Measurements from ENCODE around the gene ATXN1. TPM values are rescaled to one million over a fixed set of nuclear protein-coding genes. Genes with fewer than 3 reads are reported as not detected.

Gene ATXN1
- total RNA-seq, 2 experiments from 2014 or later = 27.8 to 32.8 TPM

DNA sequence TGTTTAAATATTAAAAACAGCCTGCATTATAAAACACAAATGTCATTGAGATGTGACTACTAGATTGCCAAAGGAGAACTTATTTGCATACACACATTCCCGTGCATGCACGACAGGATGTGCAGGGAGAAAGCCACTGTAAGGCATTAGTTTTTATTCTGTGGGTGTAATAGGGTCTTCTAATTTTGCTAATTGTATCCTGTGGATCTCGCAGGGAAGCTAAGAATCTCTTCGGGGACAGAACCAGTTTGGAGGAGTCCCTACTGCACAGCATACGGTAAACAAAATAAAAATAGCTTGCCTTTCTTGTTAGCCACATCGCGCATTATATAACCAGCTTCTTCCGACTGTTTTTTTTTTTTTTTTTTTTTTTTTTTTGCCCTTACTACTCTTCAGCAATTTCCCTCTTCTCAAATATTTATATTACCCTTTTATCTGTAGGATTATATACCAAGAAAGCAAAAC is 2.0 kb downstream of the ATXN1 start:
- no peaks in the 10 kb centered on the region for H3K27me3 Mint-ChIP-seq
- H3K27ac Mint-ChIP-seq = peak overlapping the region; percentile 91
- no peaks in the 10 kb centered on the region for H3K9me3 Mint-ChIP-seq
- H3K36me3 Mint-ChIP-seq = peaks cover 11% of the 10 kb centered on the region
- H3K4me1 Mint-ChIP-seq = peaks cover 61% of the 10 kb centered on the region
- no peak for DNase-seq
- peak overlapping the region; percentile 93 for H3K4me3 Mint-ChIP-seq

DNA sequence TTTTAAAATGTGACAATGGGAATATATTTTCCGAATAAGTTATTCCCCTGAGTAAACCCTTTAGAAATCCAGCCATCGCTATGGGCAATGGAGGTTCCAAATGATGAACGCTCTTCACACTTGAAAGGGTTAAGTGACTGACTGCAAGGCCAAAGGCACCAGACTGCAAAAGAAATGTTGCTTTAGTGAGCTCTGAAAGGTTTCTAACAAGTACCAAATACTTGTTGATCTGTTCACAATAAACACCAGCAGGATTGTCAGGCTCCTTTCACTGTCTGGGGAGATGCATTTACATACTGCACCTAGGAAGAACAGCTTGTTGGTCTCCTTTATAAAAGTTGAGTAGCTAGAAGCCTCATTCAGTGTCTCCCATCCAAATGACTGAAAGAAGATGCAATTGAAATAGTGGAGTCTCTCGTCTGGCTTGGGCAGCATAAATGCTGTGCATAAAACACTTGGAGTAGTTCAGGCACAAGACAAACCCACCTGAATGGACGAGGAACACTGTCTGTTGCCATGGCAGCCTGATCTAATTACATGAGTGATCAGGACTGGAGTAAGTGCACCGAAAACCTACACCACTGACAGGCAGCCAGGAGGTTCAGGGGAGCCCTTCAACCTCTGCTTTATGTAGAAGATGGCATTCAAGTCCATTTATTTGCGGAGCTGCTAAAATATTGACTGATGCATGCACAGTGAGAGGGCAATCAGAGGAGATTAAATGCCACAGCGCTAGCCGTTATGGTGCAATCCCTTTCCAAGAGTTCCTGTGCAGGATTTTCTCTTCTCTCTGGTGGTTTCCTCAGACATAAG is 2.9 kb downstream of the ATXN1 start:
- Mint-ChIP-seq H3K27ac (no peak overlapping the region), H3K36me3 (peaks cover 16% of the 10 kb centered on the region), H3K27me3 (no peaks in the 10 kb centered on the region), H3K9me3 (no peaks in the 10 kb centered on the region), H3K4me3 (peak overlapping the region; percentile 93), H3K4me1 (peaks cover 55% of the 10 kb centered on the region)
- no peak for DNase-seq

DNA sequence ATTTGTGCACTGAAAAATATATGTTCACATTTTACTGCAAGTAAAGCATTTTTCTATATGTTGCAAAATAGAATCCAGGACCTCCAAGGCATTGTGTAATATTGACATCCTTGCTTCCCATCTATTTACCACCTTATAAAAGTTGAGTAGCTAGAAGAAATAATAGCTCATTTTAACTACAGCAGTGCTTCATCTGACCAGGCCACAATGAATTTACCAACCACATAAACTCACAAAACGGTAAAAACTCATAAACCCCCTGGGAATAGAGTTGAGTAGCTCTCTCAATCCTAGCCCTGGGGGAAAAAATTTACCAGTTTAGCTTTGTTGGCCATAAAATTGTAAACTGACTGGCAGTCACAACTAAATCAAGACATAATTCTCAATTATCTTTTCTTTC is 3.9 kb downstream of the ATXN1 start:
- peaks cover 57% of the 10 kb centered on the region for H3K4me1 Mint-ChIP-seq
- H3K27ac Mint-ChIP-seq = no peak overlapping the region
- H3K4me3 Mint-ChIP-seq = no peak overlapping the region
- no peaks in the 10 kb centered on the region for H3K9me3 Mint-ChIP-seq
- no peak for DNase-seq
- no peaks in the 10 kb centered on the region for H3K27me3 Mint-ChIP-seq
- peaks cover 26% of the 10 kb centered on the region for H3K36me3 Mint-ChIP-seq

DNA sequence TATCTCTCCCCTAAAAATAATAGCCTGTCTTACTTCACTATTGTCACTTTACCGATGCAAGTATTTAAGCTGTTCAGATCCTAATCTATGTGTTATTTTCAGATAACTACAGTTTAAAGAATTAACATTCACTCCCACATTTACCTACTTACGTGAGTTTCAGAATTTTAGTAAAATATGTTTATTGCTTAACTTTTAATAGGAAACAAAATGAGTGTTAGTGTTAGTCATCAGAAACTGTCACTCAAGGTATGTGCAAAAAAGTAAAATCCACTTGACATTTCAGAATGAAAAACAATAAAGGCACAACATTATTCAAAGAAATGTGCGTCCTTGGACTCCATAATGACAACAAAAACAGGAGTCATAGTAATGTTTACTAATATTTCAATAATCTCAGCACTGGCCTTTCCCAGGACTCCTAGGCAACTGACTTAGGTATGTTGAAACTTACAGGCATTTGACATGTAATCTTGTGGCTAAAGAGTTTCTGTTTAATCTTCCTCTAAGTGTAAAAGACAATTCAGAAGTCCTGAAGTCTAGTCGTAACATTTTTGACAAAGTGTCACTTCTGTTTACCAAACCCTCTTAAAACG is 4.5 kb downstream of the ATXN1 start:
- Mint-ChIP-seq H3K4me1 (peaks cover 57% of the 10 kb centered on the region), H3K27ac (no peak overlapping the region), H3K4me3 (no peak overlapping the region), H3K27me3 (no peaks in the 10 kb centered on the region), H3K9me3 (no peaks in the 10 kb centered on the region), H3K36me3 (peaks cover 26% of the 10 kb centered on the region)
- no peak for DNase-seq

DNA sequence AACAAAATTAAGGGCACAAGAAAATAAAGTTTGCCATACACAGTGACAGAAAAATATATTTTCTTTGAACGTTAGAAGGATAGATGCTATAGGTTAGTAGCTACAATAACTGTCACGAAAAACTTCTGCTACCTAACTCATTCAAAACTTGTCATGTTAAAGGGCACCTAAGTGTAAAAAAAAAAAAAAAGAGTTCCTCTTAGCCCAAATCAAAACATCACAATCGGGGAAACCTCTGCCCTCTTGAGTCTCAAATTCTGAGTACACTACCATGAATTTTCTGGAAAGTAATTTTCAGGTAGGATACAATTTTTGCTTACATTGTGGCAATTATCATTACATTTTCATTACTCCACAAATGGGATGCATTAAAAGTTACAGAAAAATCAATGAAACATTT is 5.7 kb downstream of the ATXN1 start:
- H3K4me1 Mint-ChIP-seq = peaks cover 60% of the 10 kb centered on the region
- no peak for DNase-seq
- peaks cover 32% of the 10 kb centered on the region for H3K36me3 Mint-ChIP-seq

DNA sequence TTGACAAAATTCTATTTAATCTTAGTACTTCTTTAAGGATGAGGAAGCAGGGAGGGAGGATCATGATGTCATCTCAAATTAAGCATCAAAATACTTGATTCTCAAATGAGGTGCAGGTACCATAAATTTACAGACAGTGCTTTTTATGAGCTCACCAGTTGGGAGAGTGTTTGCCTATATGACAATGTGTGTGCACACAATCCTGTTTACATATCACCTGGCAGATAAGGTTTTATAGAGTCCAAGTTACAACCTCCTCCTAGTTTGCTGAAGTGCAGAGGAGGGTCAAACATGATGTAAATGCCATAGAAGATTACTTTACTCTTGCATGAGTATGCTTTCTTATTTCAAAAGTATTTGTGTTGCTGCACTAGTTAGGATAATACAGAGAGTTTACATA is 6.4 kb downstream of the ATXN1 start:
- no peaks in the 10 kb centered on the region for H3K27me3 Mint-ChIP-seq
- peaks cover 34% of the 10 kb centered on the region for H3K36me3 Mint-ChIP-seq
- no peaks in the 10 kb centered on the region for H3K9me3 Mint-ChIP-seq
- H3K27ac Mint-ChIP-seq = no peak overlapping the region
- no peak overlapping the region for H3K4me3 Mint-ChIP-seq
- no peak for DNase-seq
- H3K4me1 Mint-ChIP-seq = peaks cover 62% of the 10 kb centered on the region

More for the DNA sequence above, 5.7 kb downstream of the ATXN1 start:
- H3K27ac Mint-ChIP-seq = no peak overlapping the region
- H3K9me3 Mint-ChIP-seq = no peaks in the 10 kb centered on the region
- H3K4me3 Mint-ChIP-seq = no peak overlapping the region
- H3K27me3 Mint-ChIP-seq = no peaks in the 10 kb centered on the region

DNA sequence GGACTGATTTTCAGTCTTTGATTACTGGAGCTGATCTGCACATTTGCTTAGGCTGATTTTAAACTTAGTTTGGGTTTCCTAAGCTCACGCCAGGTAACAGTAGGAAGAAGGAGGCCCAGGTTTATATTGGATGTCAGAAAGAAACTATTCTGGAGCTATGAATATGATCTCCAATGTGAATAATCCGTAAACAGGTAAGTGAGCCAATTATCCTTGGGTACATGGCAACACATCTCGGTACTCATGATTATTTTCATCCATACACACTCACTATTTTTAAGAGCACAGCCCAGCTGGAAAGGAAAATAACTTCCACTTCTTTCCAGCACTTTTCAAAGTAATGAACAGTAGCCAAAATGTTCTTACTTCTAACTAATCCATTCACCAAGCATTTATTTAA is 7.0 kb downstream of the ATXN1 start:
- no peak for DNase-seq
- H3K36me3 Mint-ChIP-seq = peaks cover 37% of the 10 kb centered on the region
- H3K9me3 Mint-ChIP-seq = no peaks in the 10 kb centered on the region
- H3K4me1 Mint-ChIP-seq = peaks cover 60% of the 10 kb centered on the region
- H3K27ac Mint-ChIP-seq = no peak overlapping the region
- H3K27me3 Mint-ChIP-seq = no peaks in the 10 kb centered on the region
- H3K4me3 Mint-ChIP-seq = no peak overlapping the region

DNA sequence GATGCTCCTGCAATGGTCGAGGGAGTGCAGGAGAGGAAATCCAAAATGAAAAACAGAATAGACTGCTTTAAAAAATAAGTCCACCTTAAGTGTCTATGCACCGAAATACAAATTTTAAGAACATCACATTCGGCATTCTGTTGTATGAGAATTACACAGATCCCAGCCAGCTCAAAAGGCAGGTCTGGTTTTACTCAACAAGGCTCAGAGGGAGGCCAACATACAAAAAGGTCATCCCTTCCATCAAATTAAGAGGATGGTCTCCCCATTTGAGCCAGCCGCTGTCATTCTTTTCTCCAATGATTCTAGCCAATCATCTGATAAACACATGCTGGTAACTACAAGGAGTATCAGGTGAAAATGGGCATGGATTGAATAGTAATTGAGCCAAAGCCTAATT is 7.9 kb downstream of the ATXN1 start:
- no peak for DNase-seq
- no peaks in the 10 kb centered on the region for H3K27me3 Mint-ChIP-seq
- peaks cover 51% of the 10 kb centered on the region for H3K4me1 Mint-ChIP-seq
- H3K4me3 Mint-ChIP-seq = no peak overlapping the region
- H3K27ac Mint-ChIP-seq = no peak overlapping the region
- no peaks in the 10 kb centered on the region for H3K9me3 Mint-ChIP-seq
- peaks cover 42% of the 10 kb centered on the region for H3K36me3 Mint-ChIP-seq

DNA sequence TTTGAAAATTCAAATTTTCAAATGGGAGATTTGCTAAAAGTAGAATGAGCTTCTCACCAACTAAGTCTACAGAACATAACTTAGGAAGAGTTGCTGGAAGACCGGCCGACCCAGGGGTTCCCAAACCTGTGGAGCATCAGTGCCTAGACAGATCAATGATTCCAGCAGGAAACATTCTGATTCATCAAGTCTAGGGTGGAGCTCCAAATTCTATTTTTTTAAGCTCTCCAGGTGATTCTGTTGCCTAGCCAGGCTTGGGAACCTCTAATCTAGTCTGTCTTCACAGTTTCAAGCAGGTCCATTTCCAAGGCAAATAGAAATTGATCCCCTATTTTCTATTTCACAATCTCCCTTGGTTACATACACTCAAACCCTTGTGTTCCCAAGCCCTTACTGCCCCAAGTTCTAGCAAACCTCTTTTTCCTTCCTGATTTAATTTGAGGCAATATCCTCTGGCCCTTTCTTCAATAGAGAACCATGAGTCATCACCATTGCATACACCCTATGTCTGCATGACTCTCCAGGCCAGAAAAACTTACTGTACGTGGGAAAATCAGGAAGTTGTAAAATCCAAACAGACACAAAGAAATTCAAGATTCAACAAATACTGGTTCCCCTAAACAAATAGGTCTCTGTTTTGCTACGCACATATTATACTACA is 8.9 kb downstream of the ATXN1 start:
- H3K27ac Mint-ChIP-seq = no peak overlapping the region
- peaks cover 44% of the 10 kb centered on the region for H3K4me1 Mint-ChIP-seq
- H3K27me3 Mint-ChIP-seq = no peaks in the 10 kb centered on the region
- no peak for DNase-seq
- no peaks in the 10 kb centered on the region for H3K9me3 Mint-ChIP-seq
- H3K36me3 Mint-ChIP-seq = peaks cover 37% of the 10 kb centered on the region
- no peak overlapping the region for H3K4me3 Mint-ChIP-seq

DNA sequence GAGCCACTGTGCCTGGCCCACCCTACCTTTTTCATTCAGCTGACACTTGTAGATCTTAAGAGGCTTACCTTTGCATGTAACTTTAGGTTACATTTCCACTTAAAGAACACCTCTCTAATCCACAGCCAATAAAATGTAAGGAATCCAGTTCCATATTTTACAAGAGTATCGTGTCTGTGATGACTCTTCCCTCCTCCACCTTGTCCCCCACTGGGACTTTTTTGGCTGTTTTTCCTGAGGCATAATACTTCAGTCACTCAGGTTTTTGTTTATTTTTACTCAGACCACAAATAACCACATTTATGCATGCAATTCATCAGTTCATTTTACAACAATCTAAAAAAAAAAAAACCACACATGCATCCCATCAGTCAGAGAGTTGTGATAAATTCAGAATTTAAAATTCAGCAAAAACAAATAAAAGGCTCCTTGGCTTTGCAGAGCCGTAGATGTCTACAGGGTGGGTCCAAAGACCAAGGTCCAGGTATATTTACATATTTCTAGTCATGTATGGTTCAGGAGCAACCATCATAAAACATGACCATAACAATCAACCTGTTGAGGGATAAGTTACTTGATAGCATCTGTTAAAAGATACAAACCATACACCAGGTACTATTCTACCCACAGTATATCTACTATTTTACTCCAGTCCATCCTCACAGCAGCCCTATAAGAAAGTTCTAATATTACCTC is 9.9 kb downstream of the ATXN1 start:
- H3K27ac Mint-ChIP-seq = no peak overlapping the region
- H3K36me3 Mint-ChIP-seq = peaks cover 39% of the 10 kb centered on the region
- H3K27me3 Mint-ChIP-seq = no peaks in the 10 kb centered on the region
- H3K9me3 Mint-ChIP-seq = no peaks in the 10 kb centered on the region
- no peak overlapping the region for H3K4me3 Mint-ChIP-seq
- H3K4me1 Mint-ChIP-seq = peaks cover 39% of the 10 kb centered on the region
- DNase-seq = no peak

DNA sequence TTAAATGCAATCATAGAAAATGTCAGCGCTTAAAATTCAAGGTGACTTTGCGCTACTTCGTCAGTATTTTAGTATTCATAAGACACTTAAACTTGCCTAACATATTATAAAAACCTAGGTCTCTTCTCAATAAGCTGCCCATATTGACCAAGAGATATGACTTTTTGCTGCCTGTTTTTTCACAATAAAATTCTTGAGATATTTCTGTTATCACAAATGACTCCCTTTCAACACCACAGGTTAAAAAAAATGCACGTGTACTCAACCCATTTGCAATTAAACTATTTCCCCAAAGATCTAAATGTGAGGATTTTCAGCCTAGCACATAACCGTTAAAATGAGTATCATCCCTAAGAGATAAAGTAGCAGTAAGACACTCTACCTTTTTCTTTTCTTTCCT is 10.7 kb downstream of the ATXN1 start:
- Mint-ChIP-seq H3K4me3 (no peak overlapping the region), H3K9me3 (no peaks in the 10 kb centered on the region), H3K4me1 (peaks cover 41% of the 10 kb centered on the region), H3K27me3 (no peaks in the 10 kb centered on the region), H3K36me3 (peaks cover 43% of the 10 kb centered on the region), H3K27ac (no peak overlapping the region)
- DNase-seq = no peak

DNA sequence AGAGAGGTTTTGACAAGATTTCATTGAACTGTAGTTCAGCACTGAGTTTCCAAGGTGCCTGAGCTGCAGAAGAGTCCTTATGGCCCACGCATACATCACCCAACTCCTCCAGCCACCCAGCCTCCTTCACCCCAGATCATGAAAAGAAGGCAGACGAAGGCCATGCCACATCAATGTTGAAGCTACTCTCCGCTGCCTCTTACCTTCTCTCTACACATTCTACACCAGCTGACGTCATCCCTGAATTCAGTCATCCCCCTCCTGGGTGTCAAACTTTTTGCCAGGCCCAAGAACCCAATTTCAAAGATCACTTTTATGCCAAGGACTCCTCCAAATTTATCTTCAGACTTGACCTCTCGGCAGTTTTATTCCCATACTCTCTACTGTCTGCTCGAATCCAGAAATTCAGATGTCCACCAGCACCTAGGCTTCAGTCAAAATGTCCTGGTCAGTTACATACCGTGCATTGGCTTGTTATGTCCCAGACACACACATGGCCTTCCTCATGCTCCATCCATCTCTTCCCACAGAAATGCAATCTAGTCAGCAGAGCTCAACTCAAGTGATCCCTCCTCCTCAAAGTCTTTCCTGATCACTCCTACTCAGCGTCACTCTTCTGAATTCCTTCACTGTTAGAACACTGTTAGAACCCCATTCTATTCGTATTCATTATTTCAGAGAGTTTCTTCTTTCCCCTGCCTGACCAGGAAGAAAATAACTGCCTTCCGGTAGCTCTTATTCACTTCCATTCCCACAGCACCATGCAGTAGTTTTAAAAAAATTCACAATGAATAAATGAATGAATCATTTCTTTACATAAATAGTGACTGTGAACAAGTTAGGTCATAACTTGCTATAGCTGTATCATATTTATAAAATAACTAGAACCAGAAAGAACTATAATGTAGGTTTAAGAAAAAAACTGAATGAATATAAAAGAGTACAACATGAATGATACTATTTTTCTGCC is 11.5 kb downstream of the ATXN1 start:
- Mint-ChIP-seq H3K27me3 (no peaks in the 10 kb centered on the region), H3K36me3 (peaks cover 43% of the 10 kb centered on the region), H3K4me3 (no peak overlapping the region), H3K27ac (no peak overlapping the region), H3K9me3 (no peaks in the 10 kb centered on the region), H3K4me1 (peaks cover 37% of the 10 kb centered on the region)
- DNase-seq = no peak

DNA sequence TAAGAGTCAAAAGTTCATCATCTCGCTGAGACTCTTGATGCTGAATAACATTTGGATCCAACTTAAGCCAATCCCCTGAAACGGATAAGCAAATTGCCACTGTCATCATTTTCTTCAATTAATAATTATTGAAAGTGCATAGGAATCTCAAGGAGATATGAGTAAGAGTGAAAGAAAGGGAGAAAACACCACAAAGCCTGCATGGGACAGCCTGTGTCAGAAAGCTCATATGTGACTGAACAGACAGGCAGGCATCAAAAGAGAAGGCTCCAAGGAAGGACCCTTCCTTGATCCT is 13.3 kb downstream of the ATXN1 start:
- Mint-ChIP-seq H3K9me3 (no peaks in the 10 kb centered on the region), H3K4me3 (no peak overlapping the region), H3K27me3 (no peaks in the 10 kb centered on the region), H3K27ac (no peak overlapping the region), H3K4me1 (peaks cover 37% of the 10 kb centered on the region), H3K36me3 (peaks cover 42% of the 10 kb centered on the region)
- no peak for DNase-seq

DNA sequence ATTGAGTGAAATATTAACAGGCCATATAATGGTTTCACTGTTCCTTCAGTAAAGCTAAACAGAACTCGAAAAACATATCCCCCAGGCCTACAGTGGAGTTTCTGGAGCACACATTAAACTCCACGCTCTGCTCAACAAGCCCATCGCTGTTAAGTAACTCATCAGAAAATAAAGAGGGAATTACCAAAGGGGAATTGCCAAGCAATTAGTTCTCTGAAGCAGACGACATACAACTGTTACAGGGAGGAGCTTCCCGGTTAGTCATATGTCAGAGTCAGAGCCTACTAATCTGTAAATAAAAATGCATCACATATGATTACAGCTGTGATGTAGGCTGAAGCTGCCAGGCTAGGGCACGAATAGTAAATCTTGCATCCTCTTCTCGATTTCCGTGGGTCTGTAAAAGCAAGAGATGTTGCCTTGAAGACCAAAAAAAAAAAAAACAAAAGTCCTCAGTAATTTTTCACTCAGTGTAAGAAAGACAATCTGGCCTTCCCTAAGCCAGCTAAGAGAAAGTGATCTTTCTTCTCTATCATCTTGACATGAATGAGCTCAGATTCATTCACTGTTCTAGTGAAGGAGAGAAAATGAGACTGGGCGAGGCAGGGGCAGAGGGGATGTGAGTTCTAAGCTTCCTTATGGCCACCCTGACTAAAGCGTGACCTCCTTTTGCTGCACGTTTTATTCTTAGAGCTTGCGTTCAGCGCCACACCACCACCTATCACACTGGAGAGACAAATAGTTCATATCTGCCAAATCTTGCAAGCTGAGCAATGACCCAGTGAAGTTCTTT is 13.8 kb downstream of the ATXN1 start:
- Mint-ChIP-seq H3K4me1 (peaks cover 36% of the 10 kb centered on the region), H3K36me3 (peaks cover 42% of the 10 kb centered on the region), H3K27ac (no peak overlapping the region), H3K9me3 (no peaks in the 10 kb centered on the region), H3K4me3 (no peak overlapping the region), H3K27me3 (no peaks in the 10 kb centered on the region)
- DNase-seq = no peak

All from activated naive CD8-positive, alpha-beta T cell treated with anti-CD3 and anti-CD28 coated beads for 36 hours (primary cell).